Glomerular endothelial cell (primary cell): ENCODE measurements around the gene SCP2. TPM values are rescaled to one million over a fixed set of nuclear protein-coding genes. Genes with fewer than 3 reads are reported as not detected.

Experiments used
- DNase-seq: peaks from one replicate; pipeline ENCODE4 v3.0.0-alpha.2; 2011; ENCODE audit warnings: low read depth, low spot score; ENCODE audit errors: extremely low read depth
- total RNA-seq: library from RNA; depleted of rRNA; stranded (reverse); fragments of >200 nt; gene quantifications from 2 replicates; pipeline ENCODE4 v1.2.3, GENCODE V29; 2015

Gene SCP2
- total RNA-seq = 89.1 and 90.3 TPM in 2 replicates

- DNase-seq = no peak
Measured at GRCh38 chr1:52927212-52928014, at the start of gene SCP2. SCP2 (plus strand) TSS chr1:52927276; CDS start chr1:52927397, 121 bp downstream.

- no peak for DNase-seq
Measured at GRCh38 chr1:52877554-52877953, 49.5 kb upstream of the SCP2 start.

- no peak for DNase-seq
Measured at GRCh38 chr1:52880206-52880605, 46.9 kb upstream of the SCP2 start.

- DNase-seq = no peak
Measured at GRCh38 chr1:52887483-52887882, 39.6 kb upstream of the SCP2 start.

GRCh38 chr1:52892424-52893215, 34.5 kb upstream of the SCP2 start:
- DNase-seq = no peak

GRCh38 chr1:52899445-52899894, 27.6 kb upstream of the SCP2 start:
- DNase-seq = no peak

GRCh38 chr1:52900402-52900801, 26.7 kb upstream of the SCP2 start:
- no peak for DNase-seq

GRCh38 chr1:52901384-52901783, 25.7 kb upstream of the SCP2 start:
- no peak for DNase-seq

GRCh38 chr1:52904208-52904926, 22.7 kb upstream of the SCP2 start:
- DNase-seq = no peak

- DNase-seq = no peak
Measured at GRCh38 chr1:52904927-52905698, 22.0 kb upstream of the SCP2 start.

GRCh38 chr1:52906135-52906603, 20.9 kb upstream of the SCP2 start:
- DNase-seq = no peak

- no peak for DNase-seq
Measured at GRCh38 chr1:52907068-52907811, 19.8 kb upstream of the SCP2 start.

GRCh38 chr1:52907812-52908153, 19.3 kb upstream of the SCP2 start:
- DNase-seq = no peak

GRCh38 chr1:52911541-52911940, 15.5 kb upstream of the SCP2 start:
- DNase-seq = no peak

- no peak for DNase-seq
Measured at GRCh38 chr1:52913014-52913413, 14.1 kb upstream of the SCP2 start.

- no peak for DNase-seq
Measured at GRCh38 chr1:52913537-52913936, 13.5 kb upstream of the SCP2 start.

- DNase-seq = no peak
Measured at GRCh38 chr1:52914463-52914862, 12.6 kb upstream of the SCP2 start.

- DNase-seq = no peak
Measured at GRCh38 chr1:52915211-52915854, 11.7 kb upstream of the SCP2 start.

GRCh38 chr1:52915855-52916220, 11.2 kb upstream of the SCP2 start:
- DNase-seq = no peak
